ENCODE measurements around the gene PEAK3.

PEAK3 gene

GRCh38 chr19:2249010-2249866, 32.7 kb downstream of the PEAK3 start, which contains the start of gene AMH:
Gene AMH, plus strand, starts transcription at chr19:2249323. Its CDS starts 10 bp downstream, at chr19:2249333.
- no peak for DNase-seq

- DNase-seq: no peak
These were observed 33.6 kb downstream of the PEAK3 start for GRCh38 chr19:2248136-2249009.

GRCh38 chr19:2247433-2248101, 34.4 kb downstream of the PEAK3 start:
- no peak for DNase-seq

GRCh38 chr19:2246801-2247361, 35.1 kb downstream of the PEAK3 start:
- DNase-seq: no peak

- DNase-seq: no peak
These were observed 35.9 kb downstream of the PEAK3 start for GRCh38 chr19:2246014-2246620.

GRCh38 chr19:2245273-2245672, 36.7 kb downstream of the PEAK3 start:
- DNase-seq: no peak

- DNase-seq: no peak
These were observed 37.5 kb downstream of the PEAK3 start for GRCh38 chr19:2244486-2244885.

GRCh38 chr19:2244125-2244411, 37.9 kb downstream of the PEAK3 start:
- DNase-seq: no peak

GRCh38 chr19:2243274-2244124, 38.5 kb downstream of the PEAK3 start:
- no peak for DNase-seq

- no peak for DNase-seq
These were observed 39.2 kb downstream of the PEAK3 start for GRCh38 chr19:2242816-2243215.

GRCh38 chr19:2242092-2242537, 39.9 kb downstream of the PEAK3 start:
- no peak for DNase-seq

GRCh38 chr19:2240881-2241760, 40.9 kb downstream of the PEAK3 start:
- DNase-seq: no peak

GRCh38 chr19:2239771-2240770, 41.9 kb downstream of the PEAK3 start:
- DNase-seq: peak in 1 of 2 experiments; percentile 33

GRCh38 chr19:2239173-2239572, 42.8 kb downstream of the PEAK3 start:
- DNase-seq: no peak

GRCh38 chr19:2237869-2238153, 44.2 kb downstream of the PEAK3 start:
- no peak for DNase-seq

GRCh38 chr19:2237051-2237868, 44.7 kb downstream of the PEAK3 start:
- DNase-seq: no peak

- DNase-seq: peak; percentile 97 to 98
These were observed 45.5 kb downstream of the PEAK3 start, which contains the start of the genes PLEKHJ1 and SF3A2 for GRCh38 chr19:2236314-2237050. Gene PLEKHJ1, minus strand, starts transcription at chr19:2236329. Its CDS starts 81 bp downstream, at chr19:2236248. Gene SF3A2, plus strand, starts transcription at chr19:2236824. Its CDS starts 6,595 bp downstream, at chr19:2243419.

- DNase-seq: no peak
These were observed 46.0 kb downstream of the PEAK3 start for GRCh38 chr19:2236064-2236313.
